22Rv1 (cell line): Measurements from ENCODE around the gene USP6NL.

Experiments used
- CTCF ChIP-seq: fragments of 450-650 bp; IDR thresholded peaks from 2 replicates; pipeline ENCODE4 v1.5.1; 2017; ENCODE audit warnings: mild to moderate bottlenecking
- ZFX ChIP-seq: fragments of 450-650 bp; IDR thresholded peaks from 2 replicates; pipeline ENCODE4 v1.6.1; 2017; ENCODE audit warnings: antibody characterized with exemption, borderline replicate concordance

- TF ChIP-seq CTCF (no peak), ZFX (no peak)
These were observed 42.0 kb downstream of the USP6NL start for GRCh38 chr10:11569471-11569870.
